HG03565 (cell line): Measurements from ENCODE around the gene NSDHL.

ENCODE experiments used
- ATAC-seq: cut with Tn5 transposase; IDR thresholded peaks from one replicate; pipeline ENCODE4 v1.9.1; 2021; ENCODE audit warnings: mild to moderate bottlenecking, moderate library complexity; ENCODE audit not compliant: unreplicated experiment

NSDHL gene

DNA sequence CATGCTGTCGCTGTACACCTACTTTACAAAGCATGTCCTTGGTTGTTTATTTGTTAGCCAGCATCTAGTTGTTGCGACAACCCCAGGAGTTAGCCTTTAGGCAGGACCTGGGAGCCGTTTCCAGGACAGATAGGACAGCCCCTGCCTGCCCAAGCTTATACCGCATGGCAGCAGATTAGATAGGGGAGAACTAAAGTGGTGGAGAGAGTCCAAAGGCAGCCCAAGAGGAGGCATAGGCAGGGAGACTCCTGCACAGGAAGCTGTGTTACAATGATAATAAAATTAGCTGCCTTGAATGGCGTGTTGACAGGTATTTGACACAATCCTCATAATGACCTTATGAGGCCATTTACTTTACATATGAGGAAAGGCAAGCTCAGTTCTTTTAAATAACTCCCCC lies 13.0 kb downstream of the NSDHL start:
- ATAC-seq: no peak

DNA sequence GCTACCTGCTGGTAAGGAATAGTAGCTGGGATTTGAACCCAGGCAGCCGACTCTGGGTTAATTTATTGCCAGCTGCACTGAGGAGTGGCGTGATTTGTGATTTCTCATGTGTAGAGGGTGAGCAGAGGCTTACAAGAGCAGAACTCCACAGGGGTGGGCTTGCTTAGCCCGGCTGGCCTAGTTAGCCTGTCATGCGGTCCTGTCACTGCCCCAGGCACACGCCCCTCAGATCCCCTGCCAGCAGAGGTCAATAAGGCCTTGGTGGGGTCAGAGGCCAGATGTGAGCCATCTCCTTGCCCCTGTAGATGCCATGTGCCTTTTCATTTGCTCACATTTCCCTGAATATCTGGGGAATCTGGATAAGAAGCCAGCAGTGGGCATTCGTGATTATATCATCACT lies 13.4 kb downstream of the NSDHL start:
- no peak for ATAC-seq

DNA sequence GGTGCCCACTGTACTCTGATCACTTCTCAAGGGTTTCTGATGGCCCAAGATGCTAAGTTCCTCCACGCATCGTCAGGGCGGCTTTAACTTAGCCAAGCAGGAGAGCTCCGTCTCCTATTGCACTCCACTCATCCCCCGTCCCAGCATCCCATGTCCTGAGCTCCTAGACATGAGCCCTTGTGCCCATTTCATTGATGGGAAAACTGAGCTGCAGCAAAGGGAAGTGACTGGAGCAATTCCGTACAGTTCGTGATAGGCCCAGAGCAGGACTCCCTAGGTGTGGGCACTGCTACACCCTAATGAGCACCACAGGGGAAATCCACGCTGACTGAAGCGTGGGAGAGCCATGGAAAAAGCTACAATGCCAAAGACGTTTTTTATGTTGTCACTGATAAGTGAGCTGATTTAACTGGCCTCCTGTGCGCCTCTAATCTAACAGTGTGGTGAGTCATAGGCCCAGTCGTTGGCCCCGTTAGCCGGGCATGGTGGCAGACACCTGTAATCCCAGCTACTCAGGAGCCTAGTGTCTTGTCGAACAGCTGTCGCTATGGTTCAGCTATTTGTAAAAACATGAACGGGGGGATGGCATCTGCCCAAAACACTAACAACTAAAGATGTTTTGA lies 14.9 kb downstream of the NSDHL start:
- no peak for ATAC-seq

DNA sequence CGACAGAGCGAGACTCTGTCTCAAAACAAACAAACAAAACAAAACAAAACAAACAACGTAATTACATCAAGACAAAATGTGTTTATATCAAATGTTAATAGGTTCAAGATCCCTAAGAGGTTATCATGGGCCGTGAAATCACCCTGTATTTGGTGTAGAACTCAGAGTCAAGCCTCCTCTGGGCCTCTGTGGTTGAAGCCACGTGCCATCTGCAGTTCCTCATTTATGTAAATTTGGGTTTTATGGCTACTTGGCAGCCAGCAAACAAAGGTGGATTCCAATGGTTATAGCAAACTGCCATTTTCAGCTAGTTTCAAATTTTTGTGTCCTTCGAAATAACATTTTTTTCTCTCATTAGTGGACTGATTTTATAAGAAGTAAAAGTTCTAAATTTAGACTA lies 16.4 kb downstream of the NSDHL start:
- no peak for ATAC-seq

DNA sequence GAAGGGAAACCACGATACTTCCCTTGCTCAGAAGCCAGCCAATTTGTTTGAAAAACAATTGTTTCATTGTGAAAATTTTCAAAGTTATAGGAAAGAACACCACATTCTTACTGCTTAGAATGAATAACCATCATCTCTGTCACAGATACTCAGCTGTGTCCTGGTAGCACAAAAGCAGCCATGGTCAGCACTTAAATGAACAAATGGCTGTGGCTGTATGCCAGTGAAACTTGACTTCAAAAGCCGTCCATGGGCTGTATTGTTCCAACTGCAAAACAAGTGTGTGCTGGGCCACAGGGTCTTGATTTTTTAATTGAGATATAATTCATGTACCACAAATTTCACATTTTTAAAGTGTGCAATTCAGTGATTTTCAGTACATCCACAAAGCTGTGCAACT lies 19.6 kb downstream of the NSDHL start:
- ATAC-seq: no peak

DNA sequence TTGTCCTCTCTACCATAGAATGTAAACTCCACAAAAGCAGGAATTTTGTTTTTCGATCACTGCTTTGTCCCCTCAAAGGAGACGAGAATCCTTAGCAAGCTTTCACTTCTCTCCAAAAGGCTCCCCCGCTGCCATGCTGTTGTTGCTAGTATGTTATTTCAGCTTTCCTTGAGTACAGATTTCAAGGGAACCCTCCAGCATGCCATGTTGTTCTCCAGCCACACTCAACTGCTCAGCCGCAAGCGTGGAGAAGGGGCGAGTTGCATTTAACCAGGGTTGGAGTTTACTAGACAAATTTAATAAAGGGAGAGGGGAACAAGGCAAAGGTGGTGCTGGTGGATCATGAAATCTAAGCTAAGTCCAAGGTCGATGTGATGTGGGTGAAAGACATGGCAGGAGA lies 23.1 kb downstream of the NSDHL start:
- ATAC-seq: no peak

DNA sequence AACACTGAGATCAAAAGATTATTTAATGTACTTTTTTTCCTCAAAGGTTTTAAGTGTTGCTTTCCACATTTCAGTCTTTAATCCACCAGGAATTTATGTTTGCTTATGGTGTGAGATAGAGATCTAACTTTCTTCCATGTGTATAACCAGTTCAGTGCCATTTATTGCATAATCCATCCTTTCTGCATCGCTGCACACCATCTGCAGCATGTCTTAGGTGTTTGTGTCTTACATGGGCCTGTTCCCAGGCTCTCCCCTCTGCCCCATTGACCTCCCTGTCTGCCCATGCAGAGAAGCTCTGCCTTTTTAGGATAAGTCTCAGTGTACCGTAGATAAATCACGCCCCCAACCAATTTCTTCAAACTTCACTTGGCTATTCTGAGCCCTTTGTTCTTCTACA lies 30.3 kb downstream of the NSDHL start:
- no peak for ATAC-seq

DNA sequence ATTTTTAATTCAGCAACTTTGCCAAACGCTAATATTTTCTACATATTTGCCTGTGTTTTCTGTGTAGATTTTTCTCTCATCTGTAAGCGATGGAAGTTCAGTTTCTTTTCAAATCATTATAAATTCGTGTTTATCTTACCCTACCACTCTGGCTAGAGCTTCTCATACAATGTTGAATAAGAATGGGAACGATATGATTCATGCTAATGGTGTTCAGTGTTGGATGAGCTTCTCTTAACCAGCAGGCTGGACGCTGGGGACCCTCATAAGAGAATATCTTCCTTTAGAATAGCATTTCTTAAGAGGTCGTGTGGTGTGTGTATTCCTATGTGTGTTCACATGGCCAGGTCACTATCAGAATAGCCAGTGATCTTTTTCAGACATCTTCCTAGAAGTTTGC lies 31.0 kb downstream of the NSDHL start:
- no peak for ATAC-seq

DNA sequence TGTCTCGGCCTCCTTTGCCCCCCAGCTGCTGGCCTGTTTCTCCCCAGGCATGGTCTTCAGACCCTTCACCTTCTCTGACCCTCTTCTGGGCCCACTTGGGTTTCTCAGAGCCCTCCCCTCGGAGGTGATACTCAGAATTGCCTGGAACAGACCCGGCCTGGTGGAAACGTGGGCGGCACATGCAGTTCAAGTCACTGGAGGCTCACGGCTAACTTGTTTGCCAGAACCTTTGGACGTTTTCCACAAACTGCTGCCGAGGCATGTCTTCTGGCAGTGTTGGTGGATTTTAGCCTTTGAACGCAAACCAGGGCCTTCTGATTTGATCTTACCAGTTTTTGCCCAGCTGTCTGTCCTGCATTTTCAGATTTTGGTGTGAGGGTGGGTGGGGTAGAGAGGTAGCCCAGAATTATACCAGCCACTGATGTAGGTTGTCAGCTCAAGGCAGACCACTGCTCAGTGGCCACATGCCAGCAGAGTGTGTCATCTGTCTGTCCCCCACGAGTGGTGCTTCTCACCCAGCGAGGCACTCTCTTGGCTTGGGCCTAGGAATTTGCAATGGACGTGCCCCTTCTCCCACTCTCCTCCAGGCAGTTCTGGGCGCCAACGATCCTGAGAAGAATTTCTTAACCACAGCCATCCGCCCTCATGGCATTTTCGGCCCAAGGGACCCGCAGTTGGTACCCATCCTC lies 34.5 kb downstream of the NSDHL start:
- no peak for ATAC-seq

DNA sequence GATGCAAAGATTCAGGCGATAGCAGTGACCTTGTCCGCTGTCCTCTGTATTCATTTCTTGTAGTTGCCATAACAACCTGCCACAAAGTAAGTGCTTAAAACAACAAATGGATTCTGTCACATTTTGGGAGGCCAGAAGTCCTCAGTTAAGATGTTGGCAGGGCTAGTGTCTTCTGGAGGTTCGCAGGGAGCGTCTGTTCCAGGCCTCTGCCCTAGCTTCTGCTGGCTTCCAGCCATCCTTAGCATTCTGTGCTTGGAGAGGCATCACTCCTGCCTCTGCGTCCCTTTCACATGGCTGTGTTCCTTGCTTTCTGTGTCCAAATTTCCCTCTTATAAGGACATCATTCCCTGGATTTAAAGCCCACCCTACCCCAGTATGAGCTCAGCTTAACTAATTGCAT lies 35.5 kb downstream of the NSDHL start:
- ATAC-seq: no peak

DNA sequence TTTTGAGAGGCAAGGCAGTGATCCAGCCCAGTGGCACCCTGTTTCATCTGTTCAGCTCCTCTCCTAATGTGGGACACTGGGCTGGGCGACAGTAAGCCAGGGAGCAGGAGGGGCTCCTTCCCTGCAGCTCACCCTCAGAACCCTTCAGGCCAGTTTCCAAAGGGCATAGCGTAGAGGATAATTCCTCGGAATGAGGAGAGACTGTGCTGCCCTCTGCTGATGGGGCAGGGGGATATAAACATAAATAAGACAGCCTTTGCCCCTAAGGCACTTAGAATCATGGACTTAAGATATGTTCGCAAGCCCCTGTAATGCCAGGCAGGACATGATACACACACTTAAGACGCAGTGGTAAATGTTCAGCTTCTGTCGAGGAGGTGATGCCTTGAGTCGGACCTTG lies 39.1 kb downstream of the NSDHL start:
- ATAC-seq: no peak

DNA sequence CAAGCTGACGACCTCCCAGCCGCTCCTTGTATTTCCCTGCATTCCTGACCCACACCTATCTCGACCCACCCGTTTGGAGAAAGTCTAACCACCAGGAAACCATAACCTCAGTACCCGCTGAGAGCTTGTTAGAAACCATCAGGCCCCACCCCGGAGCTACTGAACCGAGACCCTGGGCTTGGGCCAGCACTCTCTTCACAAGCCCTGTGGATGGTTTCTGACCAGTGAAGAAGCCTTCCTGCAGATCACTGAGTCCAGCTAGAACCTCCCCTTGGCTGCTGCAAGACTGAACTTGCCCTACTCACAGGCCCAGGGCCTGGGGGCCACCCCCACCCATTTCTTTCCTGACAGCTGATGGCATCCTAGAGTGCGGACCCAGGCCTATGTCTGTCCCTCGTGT lies 40.4 kb downstream of the NSDHL start:
- no peak for ATAC-seq

DNA sequence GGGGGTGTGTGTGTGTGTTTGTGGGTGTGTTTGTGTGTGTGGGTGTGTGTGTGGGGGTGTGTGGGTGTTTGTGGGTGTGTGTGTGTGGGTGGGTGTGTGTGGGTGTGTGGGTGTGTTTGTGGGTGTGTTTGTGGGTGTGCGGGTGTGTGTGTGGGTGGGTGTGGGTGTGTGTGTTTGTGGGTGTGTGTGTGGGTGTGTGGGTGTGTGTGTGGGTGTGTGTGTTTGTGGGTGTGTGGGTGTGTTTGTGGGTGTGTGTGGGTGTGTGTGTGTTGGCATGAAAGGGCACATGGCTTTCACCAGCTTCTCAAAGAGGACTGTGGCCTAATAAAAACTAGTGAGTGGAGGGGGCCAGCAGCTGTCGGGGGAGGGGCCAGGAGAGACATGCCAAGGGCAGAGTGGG lies 41.7 kb downstream of the NSDHL start:
- no peak for ATAC-seq

DNA sequence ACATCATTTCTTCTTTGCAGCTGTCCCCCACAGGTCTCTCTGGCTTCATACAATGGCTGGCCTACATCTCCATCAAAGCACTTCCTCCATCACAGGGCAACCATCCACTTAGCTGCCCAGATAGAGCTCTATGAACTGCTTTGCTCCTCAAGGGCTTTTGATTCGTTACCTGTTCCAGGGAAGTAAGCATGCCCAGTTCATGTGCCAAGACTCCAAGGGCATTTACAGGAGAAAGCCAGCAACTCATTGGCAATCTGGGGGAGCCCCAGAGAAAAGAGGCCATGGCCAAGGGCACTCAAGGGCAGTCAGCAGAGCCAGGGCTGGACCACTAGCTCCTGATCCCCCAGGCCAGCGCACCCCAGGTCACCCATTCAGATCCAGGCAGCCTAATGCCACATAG lies 42.5 kb downstream of the NSDHL start:
- ATAC-seq: no peak

DNA sequence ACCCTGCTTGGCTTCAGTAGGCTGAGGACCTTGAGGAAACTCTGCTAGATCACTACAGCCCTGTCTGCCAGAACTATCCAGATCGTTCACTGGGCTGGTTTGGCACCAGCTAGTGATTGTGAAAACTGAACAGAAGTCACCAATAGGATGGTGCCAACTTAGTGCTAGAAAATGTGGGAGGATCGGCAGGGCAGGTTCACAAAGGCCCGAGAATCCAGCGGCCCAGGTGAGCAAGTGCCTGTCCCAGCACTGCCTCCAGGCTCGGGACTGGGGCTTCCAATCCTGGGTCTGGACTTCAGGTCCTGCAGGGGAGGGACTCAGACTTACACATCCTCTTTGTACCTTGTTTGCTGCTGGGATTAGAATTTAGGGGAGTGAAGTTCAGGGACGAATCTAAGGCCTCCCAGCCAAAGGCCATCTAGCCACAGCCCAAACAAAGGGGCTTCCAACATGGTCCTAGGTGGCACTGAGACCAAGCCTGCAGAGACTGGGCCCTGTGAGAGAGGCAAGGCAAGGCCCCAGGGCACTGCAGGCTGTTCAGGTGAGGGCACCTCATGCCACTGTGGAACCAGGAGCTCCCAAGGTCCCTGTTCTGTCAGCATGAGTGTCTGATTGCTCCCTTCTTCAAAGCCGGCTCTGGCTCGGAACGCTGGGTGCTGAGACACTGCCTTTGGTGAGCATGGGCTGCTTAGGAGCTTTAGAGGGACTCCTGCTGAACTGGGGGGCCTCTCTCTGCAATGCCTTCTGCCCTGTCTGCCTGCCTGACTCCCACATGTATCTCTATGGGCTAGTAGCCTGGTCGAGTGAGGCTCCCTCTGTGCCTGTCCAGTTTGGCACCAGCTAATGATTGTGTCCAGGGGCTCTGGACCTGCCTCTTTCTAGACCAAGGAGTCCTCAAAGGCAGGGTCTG lies 46.3 kb downstream of the NSDHL start:
- no peak for ATAC-seq

DNA sequence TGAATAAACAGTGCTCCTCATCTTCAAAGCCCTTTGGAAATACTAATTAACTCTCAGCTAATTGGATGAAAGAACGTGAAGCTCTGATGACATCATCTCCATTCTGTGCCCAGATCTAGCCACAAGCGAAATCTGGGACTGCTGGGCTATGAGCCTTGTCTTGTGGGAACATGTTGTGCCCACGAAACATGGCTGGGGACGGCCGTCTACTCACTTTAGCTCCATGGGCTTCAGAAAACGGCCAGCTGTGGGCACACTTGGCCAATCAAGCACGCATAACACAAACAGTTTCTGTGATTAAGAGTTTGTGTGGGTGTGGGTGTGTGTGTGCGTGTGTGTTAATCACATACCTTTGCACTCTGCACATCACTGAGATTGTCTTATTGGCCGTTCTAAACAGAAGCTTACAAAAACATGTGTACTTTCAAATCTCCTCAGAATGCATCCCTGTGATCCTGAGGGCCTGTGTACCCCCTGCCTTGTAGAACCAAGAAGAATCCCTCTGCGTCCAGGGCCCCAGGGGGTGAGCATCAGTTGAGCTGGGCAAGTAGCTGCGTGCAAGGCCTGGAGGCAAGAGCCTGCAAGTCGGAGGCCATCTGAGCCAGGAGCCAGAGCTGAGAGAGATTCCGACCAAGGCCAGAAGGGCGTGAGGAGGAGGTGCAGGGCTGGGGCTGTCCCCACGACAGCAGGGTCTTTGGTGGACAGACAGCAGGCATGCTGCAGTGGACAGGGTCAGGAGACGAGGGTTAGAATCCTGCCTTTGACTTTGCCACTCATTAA lies 48.3 kb downstream of the NSDHL start:
- ATAC-seq: no peak

DNA sequence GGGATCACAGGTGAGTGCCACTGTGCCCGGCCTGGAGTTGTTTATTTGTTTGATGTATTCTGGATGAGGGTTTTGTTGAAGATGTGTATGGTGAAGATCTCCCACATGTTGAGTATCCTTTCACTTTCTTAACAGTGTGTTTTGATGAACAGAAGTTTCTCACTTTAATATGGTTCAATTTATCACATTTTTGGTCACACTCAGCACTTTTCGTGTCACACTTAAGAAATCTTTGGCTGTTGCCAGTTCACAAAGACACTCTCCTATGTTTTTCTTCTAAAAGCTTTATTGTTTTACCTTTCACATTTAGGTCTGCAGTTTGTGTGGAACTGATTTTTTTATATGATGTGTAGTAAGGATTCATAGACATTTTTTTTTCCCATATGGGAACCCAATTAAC lies 50.4 kb downstream of the NSDHL start:
- no peak for ATAC-seq

DNA sequence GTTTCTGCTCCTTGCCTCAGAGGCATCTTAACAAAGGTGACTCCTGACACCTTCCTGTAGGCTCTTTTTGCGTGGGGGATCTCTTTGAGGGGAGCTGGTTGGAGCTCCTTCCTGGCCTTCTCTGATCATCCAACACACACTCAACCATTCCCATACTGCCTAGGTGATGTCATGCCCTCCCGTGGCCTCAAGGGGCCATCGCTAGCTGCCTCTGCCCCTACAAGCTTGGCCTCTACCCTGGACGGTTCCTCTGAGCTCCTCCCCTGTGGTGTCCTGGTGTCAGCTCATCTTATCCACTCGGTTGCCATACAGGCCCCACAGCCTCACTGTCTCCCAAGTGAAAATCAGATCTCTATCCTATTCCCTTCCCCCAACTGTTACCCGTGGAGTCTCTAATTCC lies 53.3 kb downstream of the NSDHL start:
- no peak for ATAC-seq

DNA sequence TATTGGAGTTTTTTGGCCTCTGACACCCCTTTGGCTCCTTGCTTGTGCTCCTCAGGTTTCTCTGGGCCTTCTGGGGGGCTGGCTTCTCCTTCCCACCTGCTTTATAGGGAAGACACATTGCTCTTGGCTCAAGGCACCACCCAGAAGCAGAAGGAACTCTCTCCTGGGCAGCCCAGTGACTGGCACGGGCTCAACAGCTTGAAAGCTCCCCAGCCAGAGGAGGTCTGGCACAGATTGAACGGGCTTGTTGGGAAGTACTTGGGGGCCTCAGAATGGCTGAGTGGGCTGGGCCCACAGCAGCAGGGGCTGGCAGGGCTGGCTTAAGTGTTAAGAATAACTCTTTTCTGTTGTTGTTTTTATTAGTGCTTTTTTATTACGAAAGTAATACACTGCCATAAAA lies 55.9 kb downstream of the NSDHL start:
- ATAC-seq: no peak

DNA sequence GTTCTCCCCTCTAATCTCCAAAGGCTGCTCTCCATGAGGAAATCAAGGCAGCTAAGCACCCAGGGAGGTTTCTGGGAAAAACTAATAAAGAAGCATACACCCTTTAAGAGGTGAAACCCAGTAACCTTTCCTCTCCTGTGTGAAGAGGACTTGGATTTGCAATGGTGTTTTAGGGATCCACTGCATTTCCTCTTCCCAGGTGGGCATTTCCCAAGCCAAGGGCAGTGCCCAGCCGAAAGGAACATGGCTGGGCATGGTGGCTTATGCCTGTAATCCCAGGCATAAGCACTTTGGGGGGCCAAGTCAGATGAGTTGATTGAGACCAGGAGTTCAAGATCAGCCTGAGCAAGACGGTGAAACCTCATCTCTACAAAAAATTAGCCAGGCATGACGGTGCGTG lies 61.6 kb downstream of the NSDHL start:
- ATAC-seq: no peak
